Naive thymus-derived CD8-positive, alpha-beta T cell (primary cell): ENCODE data around the gene IFNL3. TPM values are rescaled to one million over a fixed set of nuclear protein-coding genes. Genes with fewer than 3 reads are reported as not detected.
"Not testable (repeated sequence)": the region's sequence is repeated elsewhere in the genome, so short reads cannot be mapped to it uniquely, and the experiment has no call there.

ENCODE experiments used
- ATAC-seq, 2 donors: fragments of 150-1000 bp; cut with Tn5 transposase in 1 of 2; sonication (Bioruptor Pico), chemical (Tn5 transposase) in 1 of 2; 1 replicate in 1 of 2; 2 replicates in 1 of 2; pipeline ENCODE4 v1.10.0; 2021; ENCODE audit warnings: mild to moderate bottlenecking in 2 of 2, moderate library complexity in 2 of 2
- POLR2A ChIA-PET: fragments of 350-600 bp; sonication (Branson Sonifier 250); formaldehyde crosslinking; loops from one replicate; lab custom pipeline; 2021; ENCODE audit warnings: antibody characterized with exemption; lab: Charles Lee
- DNase-seq, 10 donors: peaks; one replicate each; pipeline versions ENCODE4 v3.0.0 to v3.0.0-alpha.2; 2020 to 2022
- H3K27ac Mint-ChIP-seq, 10 donors: one replicate each; pipeline ENCODE4 v1.8.0; 2020 to 2022; ENCODE audit warnings: mild to moderate bottlenecking in 10 of 10, mixed read lengths in 10 of 10, moderate library complexity in 4 of 10, inconsistent platforms in 1 of 10
- H3K27me3 Mint-ChIP-seq, 5 donors: one replicate each; pipeline ENCODE4 v1.8.0; 2021 to 2022; ENCODE audit warnings: mixed read lengths in 5 of 5
- H3K36me3 Mint-ChIP-seq, 3 donors: one replicate each; pipeline ENCODE4 v1.8.0; 2020 to 2022; ENCODE audit warnings: mixed read lengths in 3 of 3, mild to moderate bottlenecking in 2 of 3, inconsistent platforms in 1 of 3
- H3K4me1 Mint-ChIP-seq, 4 donors: one replicate each; pipeline ENCODE4 v1.8.0; 2021 to 2022; ENCODE audit warnings: mixed read lengths in 4 of 4
- H3K4me3 Mint-ChIP-seq, 10 donors: one replicate each; pipeline ENCODE4 v1.8.0; 2020 to 2022; ENCODE audit warnings: mild to moderate bottlenecking in 10 of 10, mixed read lengths in 10 of 10, moderate library complexity in 6 of 10, inconsistent platforms in 1 of 10
- H3K9me3 Mint-ChIP-seq, 9 donors: one replicate each; pipeline ENCODE4 v1.8.0; 2020 to 2022; ENCODE audit warnings: mixed read lengths in 9 of 9, mild to moderate bottlenecking in 3 of 9, inconsistent platforms in 1 of 9, moderate library complexity in 1 of 9
- polyA plus RNA-seq, 3 donors: library from polyadenylated mRNA; unstranded; fragments of 300-500 nt; fragmentation: Illumina TruSeq; gene quantifications; one replicate each; pipeline ENCODE4 v1.2.3, GENCODE V29; 2021
- total RNA-seq, 8 experiments: library from RNA in 2 of 8; stranded (reverse) in 2 of 8; gene quantifications; one replicate each; pipeline ENCODE4 v1.2.3 and lab custom pipeline; 2021 to 2026

The IFNL3 gene
- total and polyA plus RNA-seq, 5 experiments from 2014 or later: not detected

DNA sequence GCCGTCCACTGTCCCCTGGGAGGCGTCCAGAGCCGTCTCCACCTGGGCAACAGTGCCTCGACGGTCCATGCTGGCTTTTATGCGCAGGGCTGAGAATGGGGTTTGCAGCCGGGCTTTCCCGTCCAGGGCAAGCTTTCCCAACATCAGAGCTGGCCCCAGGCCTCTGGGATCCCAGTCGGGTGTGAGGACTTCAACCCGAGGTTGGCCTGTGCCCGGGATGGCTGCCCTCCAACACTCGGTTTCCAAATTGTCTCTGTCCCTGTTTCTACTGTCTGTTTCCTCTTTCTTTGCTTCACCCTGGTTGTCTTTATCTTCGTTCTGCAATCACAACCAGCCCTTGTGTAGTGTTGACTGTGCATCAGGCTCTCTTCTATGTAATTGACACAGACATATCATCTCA, 4.0 kb upstream of the IFNL3 start, which contains the start of gene IFNL4:
IFNL4 (minus strand) TSS at position 51 of the 400 bp plus-strand sequence.
- Mint-ChIP-seq H3K27ac (no peak within 1 kb of the TSS), H3K27me3 (peaks cover 2 to 14% (median 4%) of the 10 kb centered on the region in 5 donors), H3K4me1 (peaks cover 3 to 14% (median 5%) of the 10 kb centered on the region in 4 donors), H3K4me3 (peak within 1 kb of the TSS in 7 of 10 donors; percentile 7 to 41 (median 26)), H3K36me3 (no peaks in the 10 kb centered on the region), H3K9me3 (no peaks in the 10 kb centered on the region)
- POLR2A ChIA-PET: no interaction called here
- no peak for ATAC-seq
- DNase-seq: no peak

GRCh38 chr19:39247701-39248664, 3.2 kb upstream of the IFNL3 start:
- Mint-ChIP-seq H3K4me3 (peak overlapping the region in 2 of 10 donors; percentile 10 to 55), H3K9me3 (no peaks in the 10 kb centered on the region), H3K27me3 (peaks cover 2 to 14% (median 4%) of the 10 kb centered on the region in 5 donors), H3K4me1 (peaks cover 0 to 11% (median 4%) of the 10 kb centered on the region in 4 donors), H3K36me3 (no peaks in the 10 kb centered on the region), H3K27ac (no peak overlapping the region)
- DNase-seq (no peak), ATAC-seq (peak; percentile 33 to 69)
- POLR2A ChIA-PET: interaction anchor here (0.5 to 1.3 kb wide), 2 partner anchors 10 to 19 kb away, joined by 4 to 13 read pairs; no protein-coding TSS in a partner anchor

DNA sequence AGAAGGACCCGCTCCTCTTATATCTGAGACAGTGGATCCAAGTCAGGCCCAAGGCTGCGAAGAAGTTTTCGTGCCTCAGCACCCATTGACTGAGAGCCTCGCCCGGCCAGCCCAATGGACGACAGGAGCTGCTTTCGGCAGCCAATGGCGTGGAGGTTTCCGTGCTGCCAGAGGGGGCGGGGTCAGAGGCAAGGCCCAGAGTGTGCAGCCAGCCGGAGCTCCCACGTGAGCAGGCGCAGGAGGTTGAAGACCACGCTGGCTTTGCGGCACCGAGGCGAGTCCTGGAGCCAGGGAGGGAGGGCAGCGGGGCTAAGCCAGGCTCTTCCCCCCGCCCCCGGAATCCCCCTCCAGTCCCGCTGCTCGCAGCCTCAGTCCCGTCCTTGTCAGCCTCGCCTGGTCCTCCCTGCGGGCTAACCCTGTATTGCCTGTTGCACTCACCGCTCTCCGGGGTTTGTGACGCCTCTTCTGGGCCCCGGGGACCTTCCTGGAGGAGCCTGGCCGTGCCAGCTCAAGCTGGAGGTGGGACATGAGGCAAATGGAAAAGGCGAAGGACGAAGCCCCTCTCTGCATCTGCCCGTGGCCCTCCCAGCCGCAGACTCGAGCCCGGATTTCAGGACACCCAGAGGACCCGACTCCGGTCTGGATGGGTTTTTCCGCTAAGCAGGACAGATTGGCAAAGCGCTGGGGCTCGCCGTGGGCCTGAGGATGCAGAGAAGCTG, 2.3 kb upstream of the IFNL3 start:
- Mint-ChIP-seq H3K27ac (peak overlapping the region in 2 of 10 donors; percentile 36 to 40), H3K4me1 (peaks cover 0 to 6% (median 0%) of the 10 kb centered on the region in 4 donors), H3K36me3 (no peaks in the 10 kb centered on the region), H3K27me3 (peaks cover 2 to 14% (median 4%) of the 10 kb centered on the region in 5 donors), H3K4me3 (peak overlapping the region in 8 of 10 donors; percentile 48 to 70 (median 58)), H3K9me3 (no peaks in the 10 kb centered on the region)
- POLR2A ChIA-PET: interaction anchor here (0.5 to 1.3 kb wide), 2 partner anchors 9 to 19 kb away, joined by 4 to 13 read pairs; no protein-coding TSS in a partner anchor
- DNase-seq: peak in 6 of 10 donors; percentile 17 to 68 (median 30)
- peak; percentile 57 to 84 for ATAC-seq

GRCh38 chr19:39245166-39245565, 360 bp upstream of the IFNL3 start:
- H3K9me3 Mint-ChIP-seq, H3K4me1 Mint-ChIP-seq, DNase-seq, POLR2A ChIA-PET, H3K36me3 Mint-ChIP-seq, H3K27ac Mint-ChIP-seq, H3K4me3 Mint-ChIP-seq: not testable (repeated sequence)
- ATAC-seq: peak in 1 of 2 donors; percentile 69
- peaks cover 2 to 14% (median 6%) of the 10 kb centered on the region in 5 donors for H3K27me3 Mint-ChIP-seq

DNA sequence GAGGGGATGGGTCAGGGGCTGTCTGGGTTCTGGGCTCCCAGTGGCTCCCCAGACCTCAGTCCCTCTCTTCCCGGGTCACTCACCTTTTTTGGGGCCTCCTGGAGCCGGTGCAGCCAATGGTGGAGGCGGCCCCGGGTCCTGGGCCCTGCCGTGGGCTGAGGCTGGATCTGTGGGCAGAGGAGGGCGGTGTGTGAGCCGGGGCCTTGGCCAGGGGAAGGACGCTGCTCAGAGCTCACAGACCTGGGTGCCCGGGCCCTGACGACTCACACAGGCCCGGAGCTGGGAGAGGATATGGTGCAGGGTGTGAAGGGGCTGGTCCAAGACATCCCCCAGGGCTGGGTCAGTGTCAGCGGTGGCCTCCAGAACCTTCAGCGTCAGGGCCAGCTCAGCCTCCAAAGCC, 1.1 kb downstream of the IFNL3 start:
- POLR2A ChIA-PET, ATAC-seq, H3K36me3 Mint-ChIP-seq, H3K27ac Mint-ChIP-seq, H3K9me3 Mint-ChIP-seq, H3K4me1 Mint-ChIP-seq, H3K27me3 Mint-ChIP-seq, DNase-seq, H3K4me3 Mint-ChIP-seq: not testable (repeated sequence)

DNA sequence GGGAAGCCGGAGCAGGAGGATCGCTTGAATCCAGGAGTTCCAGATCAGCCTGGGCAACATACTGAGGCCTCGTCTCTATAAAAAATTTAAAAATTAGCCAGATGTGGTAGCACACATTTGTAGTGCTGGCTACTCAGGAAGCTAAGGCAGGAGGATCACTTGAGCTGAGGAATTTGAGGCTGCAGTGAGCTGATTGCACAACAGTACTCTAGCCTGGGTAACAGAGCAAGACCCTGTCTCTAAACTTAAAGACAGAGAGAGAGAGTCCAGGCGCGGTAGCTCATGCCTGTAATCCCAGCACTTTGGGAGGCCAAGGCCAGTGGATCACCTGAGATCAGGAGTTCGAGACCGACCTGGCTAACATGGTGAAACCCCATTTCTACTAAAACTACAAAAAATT, 4.4 kb downstream of the IFNL3 start:
- Mint-ChIP-seq H3K36me3 (no peaks in the 10 kb centered on the region), H3K4me3 (no peak overlapping the region), H3K27ac (peak overlapping the region in 3 of 10 donors; percentile 6 to 27 (median 7)), H3K27me3 (peaks cover 0 to 2% (median 0%) of the 10 kb centered on the region in 5 donors), H3K4me1 (peaks cover 15 to 32% (median 28%) of the 10 kb centered on the region in 4 donors), H3K9me3 (no peaks in the 10 kb centered on the region)
- DNase-seq (no peak), ATAC-seq (no peak)
- POLR2A ChIA-PET: no interaction called here

GRCh38 chr19:39238944-39239343, 5.9 kb downstream of the IFNL3 start:
- H3K4me3 Mint-ChIP-seq: no peak overlapping the region
- H3K9me3 Mint-ChIP-seq: no peaks in the 10 kb centered on the region
- DNase-seq (no peak), ATAC-seq (no peak)
- H3K27me3 Mint-ChIP-seq: peaks cover 0 to 2% (median 0%) of the 10 kb centered on the region in 5 donors
- H3K27ac Mint-ChIP-seq: peak overlapping the region; percentile 74 to 96 (median 92)
- H3K4me1 Mint-ChIP-seq: peaks cover 18 to 36% (median 29%) of the 10 kb centered on the region in 4 donors
- H3K36me3 Mint-ChIP-seq: no peaks in the 10 kb centered on the region
- POLR2A ChIA-PET: interaction anchor here (3.5 kb wide), 2 partner anchors 8 to 103 kb away, joined by 11 to 13 read pairs; partner anchors contain the start of gene SAMD4B

- peaks cover 0 to 2% (median 0%) of the 10 kb centered on the region in 5 donors for H3K27me3 Mint-ChIP-seq
- peak overlapping the region; percentile 76 to 91 (median 82) for H3K4me3 Mint-ChIP-seq
- ATAC-seq (no peak), DNase-seq (no peak)
- H3K4me1 Mint-ChIP-seq: peaks cover 18 to 36% (median 29%) of the 10 kb centered on the region in 4 donors
- POLR2A ChIA-PET: interaction anchor here (0.7 to 3.5 kb wide), 5 partner anchors 9 to 591 kb away, joined by 5 to 13 read pairs (median 8); partner anchors contain the start of genes ACTN4, GMFG, RPS16 and SAMD4B
- H3K9me3 Mint-ChIP-seq: no peaks in the 10 kb centered on the region
- H3K27ac Mint-ChIP-seq: peak overlapping the region; percentile 87 to 96 (median 92)
- no peaks in the 10 kb centered on the region for H3K36me3 Mint-ChIP-seq
Observed at GRCh38 chr19:39238209-39238608, 6.6 kb downstream of the IFNL3 start.

- peak; percentile 68 to 84 for ATAC-seq
- peak overlapping the region; percentile 87 to 96 (median 92) for H3K27ac Mint-ChIP-seq
- no peaks in the 10 kb centered on the region for H3K9me3 Mint-ChIP-seq
- DNase-seq: peak in 9 of 10 donors; percentile 8 to 68 (median 29)
- H3K4me1 Mint-ChIP-seq: peaks cover 18 to 36% (median 29%) of the 10 kb centered on the region in 4 donors
- POLR2A ChIA-PET: interaction anchor here (0.7 to 3.5 kb wide), 6 partner anchors 10 to 590 kb away, joined by 3 to 13 read pairs (median 6); partner anchors contain the start of genes ACTN4, GMFG, RPS16 and SAMD4B
- H3K4me3 Mint-ChIP-seq: peak overlapping the region; percentile 76 to 91 (median 82)
- H3K27me3 Mint-ChIP-seq: peaks cover 0 to 2% (median 0%) of the 10 kb centered on the region in 5 donors
- no peaks in the 10 kb centered on the region for H3K36me3 Mint-ChIP-seq
Observed at GRCh38 chr19:39237200-39238184, 7.3 kb downstream of the IFNL3 start.

GRCh38 chr19:39236527-39236926, 8.3 kb downstream of the IFNL3 start:
- ATAC-seq (peak; percentile 89 to 94), DNase-seq (peak in 9 of 10 donors; percentile 14 to 72 (median 41))
- Mint-ChIP-seq H3K4me1 (peaks cover 18 to 36% (median 29%) of the 10 kb centered on the region in 4 donors), H3K27me3 (peaks cover 0 to 2% (median 0%) of the 10 kb centered on the region in 5 donors), H3K9me3 (no peaks in the 10 kb centered on the region), H3K36me3 (no peaks in the 10 kb centered on the region), H3K27ac (peak overlapping the region; percentile 86 to 96 (median 92)), H3K4me3 (peak overlapping the region; percentile 8 to 91 (median 81))
- POLR2A ChIA-PET: interaction anchor here (0.6 to 3.5 kb wide), 5 partner anchors 11 to 695 kb away, joined by 3 to 13 read pairs (median 5); partner anchors contain the start of genes GMFG and SAMD4B

GRCh38 chr19:39232708-39233107, 12.1 kb downstream of the IFNL3 start:
- Mint-ChIP-seq H3K9me3 (peaks cover 0 to 2% (median 0%) of the 10 kb centered on the region in 9 donors), H3K27me3 (no peaks in the 10 kb centered on the region), H3K36me3 (no peaks in the 10 kb centered on the region), H3K4me1 (peaks cover 9 to 24% (median 18%) of the 10 kb centered on the region in 4 donors), H3K27ac (peak overlapping the region in 1 of 10 donors; percentile 15), H3K4me3 (no peak overlapping the region)
- ATAC-seq: no peak
- POLR2A ChIA-PET: no interaction called here
- DNase-seq: no peak
